ENCODE measurements around the gene EIPR1.
"Not testable (repeated sequence)": the region's sequence is repeated elsewhere in the genome, so short reads cannot be mapped to it uniquely, and the experiment has no call there.

Gene EIPR1

DNA sequence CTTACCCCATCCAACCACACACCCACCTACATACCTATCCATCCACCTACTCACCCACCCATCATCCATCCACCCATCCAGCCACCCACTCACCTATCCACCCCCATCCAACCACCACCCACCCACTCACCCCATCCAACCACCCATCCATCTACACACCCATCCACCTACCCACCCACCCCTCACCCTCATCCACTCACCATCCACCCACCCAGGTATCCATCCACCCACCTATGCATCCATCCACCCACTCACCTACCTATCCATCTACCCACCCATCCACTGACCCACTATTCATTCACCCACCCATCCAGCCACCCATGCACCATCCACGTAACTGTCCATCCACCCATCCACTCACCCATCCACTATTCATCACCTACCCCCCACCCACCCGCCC lies 194.8 kb downstream of the EIPR1 start:
- FAIRE-seq, result no peak
- no peak for DNase-seq (ENCODE audit: insufficient read length, low spot score)

- FAIRE-seq, result no peak
Observed at GRCh38 chr2:3181416-3182010, 196.1 kb downstream of the EIPR1 start.

GRCh38 chr2:3180909-3181221 lies 196.8 kb downstream of the EIPR1 start:
- not testable (repeated sequence) for DNase-seq (ENCODE audit: insufficient read length, low spot score); FAIRE-seq

More at GRCh38 chr2:3181416-3182010, 196.1 kb downstream of the EIPR1 start:
- DNase-seq (ENCODE audit: insufficient read length, low spot score), result no peak

DNA sequence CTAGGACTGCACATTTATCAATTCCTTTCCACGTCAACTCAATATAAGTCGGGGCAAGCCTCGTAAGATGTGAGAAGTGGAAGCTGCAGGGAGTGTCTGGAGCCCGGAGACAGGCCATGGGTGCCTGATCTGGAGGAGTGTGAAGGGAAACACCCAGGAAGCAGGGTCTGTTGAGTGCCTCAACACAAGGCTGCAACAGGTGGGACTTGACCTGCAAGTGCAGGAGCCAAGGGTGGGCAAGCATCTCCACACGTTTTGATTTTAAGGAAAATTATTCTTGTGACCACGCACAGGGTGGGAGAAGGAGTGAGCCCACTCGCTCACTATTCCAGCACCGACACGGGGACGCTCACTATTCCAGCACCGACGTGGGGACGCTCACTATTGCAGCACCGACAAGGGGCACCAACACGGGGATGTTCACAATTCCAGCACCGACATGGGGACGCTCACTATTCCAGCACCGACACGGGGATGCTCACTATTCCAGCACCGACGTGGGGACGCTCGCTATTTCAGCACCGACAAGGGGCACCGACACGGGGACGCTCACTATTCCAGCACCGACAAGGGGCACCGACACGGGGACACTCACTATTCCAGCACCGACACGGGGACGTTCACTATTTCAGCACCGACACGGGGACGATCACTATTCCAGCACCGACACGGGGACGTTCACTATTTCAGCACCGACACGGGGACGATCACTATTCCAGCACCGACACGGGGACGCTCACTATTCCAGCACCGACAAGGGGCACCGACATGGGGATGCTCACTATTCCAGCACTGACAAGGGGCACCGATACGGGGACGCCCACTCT lies 197.3 kb downstream of the EIPR1 start:
- peak; percentile 100 for FAIRE-seq
- no peak for DNase-seq (ENCODE audit: insufficient read length, low spot score)

GRCh38 chr2:3179626-3180025 lies 198.0 kb downstream of the EIPR1 start:
- DNase-seq (ENCODE audit: insufficient read length, low spot score) (no peak), FAIRE-seq (no peak)

GRCh38 chr2:3179208-3179607 lies 198.4 kb downstream of the EIPR1 start:
- DNase-seq (ENCODE audit: insufficient read length, low spot score) (no peak), FAIRE-seq (no peak)

GRCh38 chr2:3178578-3179031 lies 199.0 kb downstream of the EIPR1 start:
- FAIRE-seq, result no peak

DNA sequence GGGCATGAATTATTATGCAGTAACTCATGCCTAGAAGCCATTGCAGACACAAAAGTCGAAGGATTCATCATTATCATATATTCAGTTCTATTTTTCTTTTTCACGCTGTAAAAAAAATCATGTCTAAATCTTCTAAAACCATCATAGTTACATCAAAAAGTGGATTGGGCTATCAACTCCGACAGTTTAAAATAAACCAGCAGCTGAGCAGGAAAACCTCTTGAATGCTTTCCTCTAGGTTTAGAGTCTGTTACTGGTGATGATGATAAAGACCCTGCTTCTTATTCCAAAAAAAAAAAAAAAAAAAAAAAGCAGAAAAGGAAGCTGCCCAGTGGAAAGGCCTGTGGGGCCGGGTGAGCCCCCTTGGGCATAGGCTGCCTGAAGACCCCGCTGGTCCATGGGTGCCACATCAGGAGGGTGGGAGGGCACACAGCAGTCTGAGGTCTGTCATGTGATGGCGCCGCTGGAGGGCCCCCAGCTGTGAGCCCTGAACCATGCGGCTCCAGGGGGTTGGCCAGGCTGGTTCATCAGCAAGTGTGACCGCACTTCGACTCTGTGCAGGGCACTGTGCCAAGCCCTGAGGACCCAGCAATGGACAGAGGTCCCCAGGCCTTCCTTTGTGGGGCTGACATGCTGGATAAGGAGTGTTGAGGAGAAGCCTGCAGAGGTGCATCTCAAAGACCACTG lies 199.6 kb downstream of the EIPR1 start:
- DNase-seq (ENCODE audit: insufficient read length, low spot score), result no peak
- no peak for FAIRE-seq

More at GRCh38 chr2:3178578-3179031, 199.0 kb downstream of the EIPR1 start:
- no peak for DNase-seq (ENCODE audit: insufficient read length, low spot score)

- no peak for FAIRE-seq
- DNase-seq (ENCODE audit: insufficient read length, low spot score), result no peak
Observed at GRCh38 chr2:3176869-3177255, 200.8 kb downstream of the EIPR1 start.

GRCh38 chr2:3176071-3176868 lies 201.3 kb downstream of the EIPR1 start:
- FAIRE-seq, result no peak

DNA sequence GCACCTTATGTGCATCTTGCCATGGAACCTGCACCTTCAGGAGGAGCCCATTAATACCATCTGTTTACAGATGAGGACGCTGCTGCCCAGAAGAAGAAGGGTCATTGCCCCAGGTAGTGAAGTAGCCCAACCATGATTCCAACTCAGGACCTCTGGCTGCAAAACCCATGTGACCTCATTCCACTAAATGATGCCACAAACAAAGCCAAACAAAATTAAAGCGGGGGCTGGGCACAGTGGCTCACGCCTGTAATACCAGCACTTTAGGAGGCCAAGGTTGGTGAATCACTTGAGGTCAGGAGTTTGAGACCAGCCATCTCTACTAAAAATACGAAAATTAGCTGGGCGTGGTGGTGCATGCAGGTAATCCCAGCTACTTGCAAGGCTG lies 202.1 kb downstream of the EIPR1 start:
- FAIRE-seq (no peak), DNase-seq (ENCODE audit: insufficient read length, low spot score) (no peak)

More at GRCh38 chr2:3176071-3176868, 201.3 kb downstream of the EIPR1 start:
- no peak for DNase-seq (ENCODE audit: insufficient read length, low spot score)

- no peak for DNase-seq (ENCODE audit: insufficient read length, low spot score)
- no peak for FAIRE-seq
Observed at GRCh38 chr2:3174626-3175567, 202.7 kb downstream of the EIPR1 start.

DNA sequence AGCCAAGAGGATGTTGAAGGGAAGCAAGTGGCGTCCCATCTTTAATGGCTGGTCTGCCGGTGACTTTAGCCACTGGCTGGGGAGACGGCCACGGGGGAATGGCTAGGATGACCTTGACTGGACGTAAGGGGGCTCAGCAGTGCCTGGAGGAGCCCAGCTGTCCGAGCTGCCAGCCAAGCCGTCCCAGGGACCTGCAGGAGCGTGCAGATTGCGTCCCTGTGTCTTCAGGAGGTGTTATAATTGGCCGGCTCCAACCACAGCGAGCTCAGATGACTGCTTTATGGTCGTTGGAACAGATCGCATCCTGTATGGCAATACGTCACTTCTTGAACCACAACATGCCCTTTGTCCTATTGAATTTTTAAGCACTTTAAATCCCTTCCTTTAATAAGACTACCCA lies 204.6 kb downstream of the EIPR1 start:
- DNase-seq (ENCODE audit: insufficient read length, low spot score) (no peak), FAIRE-seq (no peak)

- FAIRE-seq (no peak), DNase-seq (ENCODE audit: insufficient read length, low spot score) (no peak)
Observed at GRCh38 chr2:3172265-3172935, 205.2 kb downstream of the EIPR1 start.

DNA sequence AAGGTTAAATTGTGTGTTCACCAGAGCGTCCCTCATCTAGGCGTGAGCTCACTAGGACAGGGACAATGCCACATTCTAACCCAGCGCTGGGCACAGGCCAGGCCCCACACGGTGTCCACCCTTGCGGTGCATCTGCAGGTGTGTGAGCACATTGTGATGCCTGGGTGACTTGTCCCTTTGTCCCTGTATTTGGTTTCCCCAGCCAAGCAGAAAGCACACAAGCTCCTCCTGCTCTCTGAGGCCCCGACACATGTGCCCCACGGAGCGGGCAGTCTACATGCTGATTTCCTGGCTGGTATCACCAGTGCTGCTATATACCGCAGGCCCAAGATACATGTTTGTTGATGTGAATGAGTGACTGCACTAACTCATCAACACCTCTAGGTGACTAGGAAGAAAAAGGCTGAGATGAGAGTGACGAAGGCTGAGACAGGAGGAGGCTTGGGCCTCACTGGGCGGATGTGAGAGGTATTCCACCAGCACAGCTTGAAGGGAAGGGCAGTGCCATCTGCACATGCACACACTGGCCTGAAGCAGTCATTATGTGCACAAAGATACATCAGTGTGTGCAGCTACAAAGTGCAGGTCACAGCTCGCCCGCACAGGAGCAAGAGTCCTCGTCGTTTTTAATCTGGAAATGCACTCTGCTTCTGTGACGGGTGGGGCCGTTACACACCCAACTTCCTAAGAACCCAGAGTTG lies 205.9 kb downstream of the EIPR1 start:
- no peak for FAIRE-seq
- DNase-seq (ENCODE audit: insufficient read length, low spot score), result no peak

DNA sequence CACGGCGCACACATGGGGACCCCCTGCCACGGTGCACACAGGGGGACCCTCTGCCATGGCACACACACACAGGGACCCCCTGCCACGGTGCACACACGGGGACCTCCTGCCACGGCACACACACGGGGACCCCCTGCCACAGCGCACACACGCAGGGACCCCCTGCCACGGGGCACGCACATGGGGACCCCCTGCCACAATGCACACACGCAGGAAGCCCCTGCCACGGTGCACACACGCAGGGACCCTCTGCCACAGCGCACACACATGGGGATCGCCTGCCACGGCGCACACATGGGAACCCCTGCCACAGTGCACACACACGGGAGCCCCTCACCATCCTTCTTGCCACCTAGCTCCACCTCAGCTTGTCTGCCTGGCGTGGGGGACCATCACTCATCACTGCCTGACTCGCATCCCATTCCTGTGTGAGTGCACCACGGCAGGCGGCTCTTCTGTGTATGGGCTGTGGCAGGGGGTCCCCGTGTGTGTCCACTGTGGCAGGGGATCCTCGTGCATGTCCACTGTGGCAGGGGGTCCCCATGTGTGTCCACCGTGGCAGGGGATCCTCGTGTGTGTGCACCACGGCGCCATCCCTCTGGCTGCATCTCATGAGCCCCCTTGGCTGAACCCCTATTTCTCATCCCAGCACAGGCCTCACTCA lies 206.7 kb downstream of the EIPR1 start:
- DNase-seq (ENCODE audit: insufficient read length, low spot score) (no peak), FAIRE-seq (no peak)

DNA sequence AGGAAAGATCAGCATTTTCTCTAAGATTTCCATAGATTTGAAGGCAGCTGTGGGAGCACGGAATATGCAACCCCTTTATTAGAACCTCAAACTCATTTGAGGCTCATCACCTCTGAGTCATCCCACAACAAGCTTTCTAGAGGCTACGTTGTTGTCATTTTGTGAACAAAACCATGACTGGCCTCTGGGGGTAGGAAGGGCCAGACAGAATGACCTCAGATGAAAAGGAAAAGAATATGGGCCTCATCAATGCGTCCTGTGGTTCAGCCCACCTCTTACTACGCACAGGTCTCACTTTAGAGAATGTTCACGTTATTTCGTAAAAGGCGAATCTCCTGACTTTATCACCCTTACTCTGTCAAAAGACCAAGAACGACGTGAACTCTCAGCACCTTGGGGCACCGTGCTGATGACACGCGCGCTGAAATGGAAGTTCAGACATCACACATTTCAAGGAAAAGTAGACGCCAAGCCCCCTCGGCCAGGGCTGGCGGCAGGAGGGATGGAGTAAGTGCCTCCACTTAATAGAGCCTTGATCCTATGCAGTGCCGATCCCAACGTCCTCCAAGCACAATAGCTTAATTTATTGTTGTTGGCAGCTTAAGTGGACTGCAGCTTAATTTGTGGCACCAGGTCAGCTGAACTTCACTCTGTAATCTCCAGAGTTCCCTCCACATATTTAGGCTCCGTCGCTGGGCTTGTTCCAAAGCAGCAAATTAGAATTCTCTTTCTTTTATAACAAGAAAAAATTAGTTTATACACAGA lies 208.3 kb downstream of the EIPR1 start:
- no peak for FAIRE-seq
- peak; percentile 26 for DNase-seq (ENCODE audit: insufficient read length, low spot score)

Data from HTR-8/SVneo (cell line).